ENCODE data around the gene NDUFAF8.

The NDUFAF8 gene

DNA sequence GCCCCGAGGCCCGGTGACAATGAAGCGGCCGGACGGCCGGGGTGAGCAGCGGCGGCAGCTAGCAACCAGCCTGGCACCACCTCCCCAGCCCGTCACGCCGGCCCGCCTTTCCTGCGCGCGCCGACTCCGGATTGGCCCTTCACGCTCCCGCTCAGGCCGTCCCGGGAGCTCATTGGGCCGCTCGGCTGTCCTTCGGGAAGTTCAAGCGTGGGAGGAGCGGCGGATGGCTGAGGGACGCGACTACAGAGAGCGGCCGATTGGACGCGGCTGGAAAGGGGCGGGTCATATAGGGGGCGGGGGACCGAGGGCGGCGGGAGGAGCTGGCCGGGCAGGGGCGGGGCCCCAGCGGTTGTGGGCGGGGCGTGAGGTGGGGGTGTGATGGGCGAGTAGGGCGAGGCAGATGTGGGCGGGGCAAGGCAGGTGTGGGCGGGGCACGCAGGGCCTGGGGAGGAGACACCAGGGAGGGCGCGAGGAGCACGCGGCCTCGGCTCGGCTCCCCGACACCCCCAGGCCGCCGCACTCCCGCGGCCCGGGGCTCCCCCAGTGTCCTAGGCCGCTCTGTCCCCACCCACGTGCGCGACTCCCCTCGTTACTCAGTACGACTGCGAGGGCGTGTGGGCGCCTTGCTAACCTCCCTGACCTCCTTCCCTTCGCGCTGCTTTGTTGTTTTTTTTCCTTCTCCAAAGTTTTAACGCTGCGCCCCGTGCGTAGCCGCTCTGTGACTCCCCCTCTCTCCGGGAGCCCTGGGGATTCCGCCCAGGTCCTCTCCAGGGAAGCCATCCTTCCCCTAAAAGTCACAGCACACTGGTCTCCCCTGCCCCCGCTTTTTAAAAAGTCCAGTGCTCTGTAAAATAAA is 16.0 kb upstream of the NDUFAF8 start, which contains the start of gene CEP131:
CEP131 (minus strand) TSS at position 60 of the 856 bp plus-strand sequence. CDS start 2,909 bp downstream, outside the sequence.
- no peak for TF ChIP-seq GATA3 (IDR thresholded peaks at IDR 0.05; ENCODE audit: low read depth, low read length)
- TF ChIP-seq GATA2 (IDR thresholded peaks at IDR 0.05; ENCODE audit: low read depth, low read length) = no peak

DNA sequence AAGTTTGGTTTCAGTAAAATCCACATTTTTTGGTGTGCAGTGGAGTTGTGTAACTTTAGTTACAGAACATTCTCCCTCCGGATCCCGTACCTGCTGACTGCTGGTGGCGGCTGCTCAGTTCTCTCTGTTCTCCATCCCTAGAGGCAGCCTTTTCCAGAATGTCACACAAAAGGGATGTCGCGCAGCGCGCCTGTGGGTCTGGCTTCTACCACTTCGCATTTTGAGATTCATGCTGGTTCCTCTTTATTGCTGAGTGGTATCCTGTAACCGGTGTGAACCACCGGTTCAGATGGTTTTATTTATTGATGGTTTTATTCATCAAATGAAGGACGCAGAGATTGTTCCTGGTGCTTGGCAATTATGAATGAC is 15.4 kb upstream of the NDUFAF8 start:
- TF ChIP-seq GATA2 (IDR thresholded peaks at IDR 0.05; ENCODE audit: low read depth, low read length) (no peak), GATA3 (IDR thresholded peaks at IDR 0.05; ENCODE audit: low read depth, low read length) (no peak)

DNA sequence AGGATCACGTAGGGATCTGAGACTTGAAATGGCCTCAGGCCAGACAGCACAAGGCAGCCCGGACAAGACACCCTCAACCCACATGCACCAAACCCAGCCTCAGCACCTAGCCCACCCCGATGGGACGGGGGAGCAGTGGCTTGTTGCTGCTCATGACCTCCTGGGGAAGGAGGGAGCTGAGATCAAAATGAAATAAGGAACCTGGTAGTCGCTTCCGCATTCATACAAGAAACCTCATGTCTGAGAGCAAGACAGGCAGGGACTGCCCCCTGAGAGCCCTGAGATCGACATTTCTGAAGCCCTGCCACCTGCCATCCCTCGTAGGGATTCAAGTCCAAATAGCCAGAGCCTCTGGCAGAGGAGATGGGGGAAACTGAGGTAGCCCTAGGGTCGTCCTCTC is 10.7 kb upstream of the NDUFAF8 start:
- TF ChIP-seq GATA2 (IDR thresholded peaks at IDR 0.05; ENCODE audit: low read depth, low read length) (no peak), GATA3 (IDR thresholded peaks at IDR 0.05; ENCODE audit: low read depth, low read length) (no peak)

DNA sequence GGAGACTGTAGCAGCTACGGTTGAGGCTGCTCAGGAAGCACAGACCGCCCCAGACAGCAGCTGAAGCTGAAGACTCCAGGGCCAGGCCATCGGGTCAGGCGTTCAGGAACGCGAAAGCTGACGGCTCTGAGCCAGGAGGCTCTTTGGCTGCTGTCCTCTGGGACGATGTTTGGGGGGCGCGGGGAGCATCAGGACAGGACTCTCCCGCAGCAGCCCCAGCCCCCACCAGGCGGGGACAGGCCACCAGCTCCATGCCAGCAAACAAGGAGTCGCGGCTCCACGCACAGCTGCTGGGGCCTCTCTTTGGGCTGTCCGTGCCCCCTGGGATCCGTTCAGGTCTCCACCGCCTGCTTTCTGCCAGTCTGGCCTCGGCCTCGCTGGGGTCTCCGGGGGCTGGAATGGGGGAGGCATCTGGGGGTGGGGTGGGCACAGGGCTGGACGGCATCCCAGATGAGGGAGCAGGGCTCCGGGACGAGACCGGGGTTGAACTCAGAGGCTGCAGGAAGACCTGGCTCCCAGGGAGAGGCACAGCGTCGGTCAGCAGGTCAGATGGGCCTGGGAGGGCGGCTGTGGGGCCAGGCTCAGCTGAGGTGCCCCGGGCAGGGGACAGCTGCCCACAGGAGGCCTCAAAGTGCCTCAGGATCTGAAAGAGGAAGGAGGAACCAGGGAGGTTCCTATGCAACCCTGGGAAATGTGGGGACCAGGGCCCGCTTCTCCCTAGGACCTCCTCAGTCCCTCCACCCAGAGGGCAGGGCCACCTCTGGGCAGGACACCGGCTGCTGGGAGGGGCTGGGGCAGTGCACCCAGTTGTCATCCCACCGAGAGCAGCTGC is 10.1 kb upstream of the NDUFAF8 start:
- no peak for TF ChIP-seq GATA3 (IDR thresholded peaks at IDR 0.05; ENCODE audit: low read depth, low read length)
- TF ChIP-seq GATA2 (IDR thresholded peaks at IDR 0.05; ENCODE audit: low read depth, low read length) = no peak

DNA sequence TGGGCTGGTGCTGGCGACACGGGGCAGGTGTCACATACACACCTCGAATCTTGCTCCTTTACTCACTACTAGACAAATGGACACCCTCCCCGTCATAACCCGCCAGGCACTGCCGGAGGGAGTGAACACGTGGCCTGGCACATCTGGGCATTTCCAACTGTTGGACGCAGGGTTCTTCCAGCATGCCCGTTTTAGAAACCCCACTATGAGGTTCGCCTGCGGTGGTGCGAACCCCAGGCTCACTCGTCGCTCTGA is 9.5 kb upstream of the NDUFAF8 start:
- TF ChIP-seq GATA3 (IDR thresholded peaks at IDR 0.05; ENCODE audit: low read depth, low read length) (no peak), GATA2 (IDR thresholded peaks at IDR 0.05; ENCODE audit: low read depth, low read length) (no peak)

DNA sequence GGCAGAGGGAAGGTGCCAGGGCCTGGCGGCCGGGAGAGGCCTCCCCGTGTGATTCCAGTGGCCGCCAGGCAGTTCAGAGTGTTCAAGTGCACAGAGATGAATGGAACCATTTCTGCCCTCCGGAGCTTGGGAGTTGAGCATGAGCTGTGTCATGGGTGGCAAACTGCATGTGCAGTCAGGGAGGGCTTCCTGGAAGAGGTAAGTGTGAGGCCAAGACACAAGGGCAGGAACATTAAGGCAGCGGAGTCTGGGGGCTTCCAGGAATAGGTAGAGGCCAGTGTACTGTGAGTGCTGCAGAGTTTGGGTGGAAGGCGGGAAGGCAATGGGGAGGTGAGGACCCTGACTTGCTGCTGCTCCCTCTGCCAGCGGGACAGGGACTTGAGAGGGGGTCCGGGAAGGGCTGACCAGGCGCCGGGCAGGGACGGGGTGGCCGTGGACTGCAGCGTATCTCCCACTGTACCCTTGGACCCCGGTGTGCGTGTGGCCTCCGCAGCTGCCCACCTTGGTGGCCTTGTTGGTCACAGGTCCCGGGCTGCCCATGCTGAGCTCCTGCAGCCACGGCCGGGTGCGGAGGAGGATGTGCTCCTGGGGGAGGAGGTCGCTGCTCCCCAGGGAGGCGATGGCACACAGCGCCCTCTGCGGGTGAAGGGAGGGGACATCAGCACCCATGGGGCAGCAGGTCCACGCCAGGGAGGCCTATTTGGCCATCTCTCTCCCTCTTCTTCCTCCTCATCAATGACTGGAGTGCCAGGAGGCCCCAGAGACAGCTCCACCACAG is 8.9 kb upstream of the NDUFAF8 start:
- TF ChIP-seq GATA2 (IDR thresholded peaks at IDR 0.05; ENCODE audit: low read depth, low read length) (no peak), GATA3 (IDR thresholded peaks at IDR 0.05; ENCODE audit: low read depth, low read length) (no peak)

DNA sequence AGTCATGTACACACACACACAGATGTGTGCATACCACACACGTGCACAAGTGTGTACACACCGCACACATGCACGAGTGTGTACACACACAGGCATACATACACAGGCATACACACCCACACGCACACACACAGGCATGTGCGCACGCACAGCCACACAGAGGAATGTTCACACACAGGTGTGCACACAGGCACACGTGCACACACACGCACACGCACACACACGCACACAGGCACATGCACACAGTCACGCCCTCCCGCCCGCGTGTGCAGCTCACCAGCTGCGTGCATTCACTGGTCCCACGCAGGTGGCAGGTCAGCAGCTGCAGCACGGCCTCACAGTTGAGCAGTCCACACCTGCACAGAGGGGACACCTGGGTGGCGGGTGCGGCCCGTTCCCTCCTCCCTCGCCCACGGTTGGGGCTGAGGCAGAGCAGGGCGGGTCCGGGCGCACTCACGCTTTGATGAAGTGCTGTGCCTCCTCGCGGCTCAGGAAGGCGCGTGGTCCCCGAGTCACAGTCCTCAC is 7.9 kb upstream of the NDUFAF8 start:
- no peak for TF ChIP-seq GATA2 (IDR thresholded peaks at IDR 0.05; ENCODE audit: low read depth, low read length)
- TF ChIP-seq GATA3 (IDR thresholded peaks at IDR 0.05; ENCODE audit: low read depth, low read length) = no peak

DNA sequence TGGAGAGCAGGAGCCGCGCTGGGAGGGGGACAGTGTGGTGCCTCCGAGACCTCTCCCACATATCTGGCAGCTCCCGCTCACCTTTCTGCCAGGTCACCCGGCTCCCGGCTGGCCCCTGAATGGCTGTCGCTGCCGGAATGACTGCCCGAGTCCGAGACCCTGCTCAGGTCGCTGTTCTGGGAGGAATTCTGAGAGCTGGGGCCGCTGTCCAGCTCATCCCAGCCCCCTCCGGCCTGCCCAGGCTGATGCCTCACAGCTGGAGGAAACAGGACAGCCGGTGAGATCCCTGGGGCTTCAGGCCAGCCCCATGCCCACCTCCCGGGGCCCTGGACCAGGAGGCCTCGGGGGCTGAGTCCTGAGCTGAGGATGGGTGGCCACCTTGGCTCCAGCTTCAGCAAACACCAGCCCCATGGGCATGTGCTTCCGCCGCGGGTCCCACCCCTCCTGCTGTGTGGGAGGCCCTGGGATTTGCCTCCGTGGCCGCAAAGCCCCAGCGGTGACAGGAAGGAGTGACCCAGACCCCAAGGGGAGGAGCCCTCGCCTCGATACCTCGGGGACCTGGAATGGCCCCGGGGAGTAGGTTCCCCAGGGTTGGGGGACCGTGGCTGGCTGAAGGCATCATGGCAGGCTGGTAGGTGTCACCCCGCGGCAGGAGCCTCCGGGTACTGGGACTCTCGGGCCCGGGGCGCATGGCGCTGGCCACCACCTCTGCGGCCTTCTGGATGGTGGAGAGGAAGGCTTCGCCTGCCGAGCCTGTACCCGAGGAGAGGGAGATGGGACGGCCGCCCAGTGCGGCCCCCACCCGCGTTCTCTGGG is 7.1 kb upstream of the NDUFAF8 start:
- no peak for TF ChIP-seq GATA2 (IDR thresholded peaks at IDR 0.05; ENCODE audit: low read depth, low read length)
- TF ChIP-seq GATA3 (IDR thresholded peaks at IDR 0.05; ENCODE audit: low read depth, low read length) = no peak

DNA sequence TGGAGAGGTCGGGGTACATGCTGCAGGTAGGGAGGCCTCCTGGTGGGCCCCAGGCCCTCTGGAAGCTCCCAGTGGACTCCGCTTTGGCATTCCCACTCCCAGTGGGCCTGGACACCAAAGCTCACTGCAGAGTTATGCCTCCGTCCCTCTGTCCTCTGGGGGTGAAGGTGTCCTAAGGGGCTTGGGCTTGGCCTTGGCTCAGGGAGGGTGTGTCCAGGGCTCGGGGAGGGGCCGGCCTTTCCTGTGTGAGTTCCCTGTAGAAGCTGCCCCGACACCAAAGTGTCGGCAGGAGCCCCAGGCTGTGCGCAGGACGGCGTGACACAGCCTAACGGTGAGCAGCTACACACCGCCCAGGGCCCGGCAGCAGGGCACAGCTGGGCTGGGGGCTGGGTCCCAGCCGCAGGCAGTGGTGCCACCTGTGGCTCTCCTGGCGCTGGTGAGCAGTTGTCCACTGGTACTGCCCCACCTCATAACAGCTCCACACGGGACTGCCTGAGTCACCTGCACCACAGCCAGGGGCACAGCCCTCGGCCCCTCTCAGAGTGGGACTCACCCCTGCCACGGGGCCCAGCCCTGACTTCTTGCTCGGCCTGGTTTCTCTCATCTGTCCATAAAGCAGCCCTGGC is 6.4 kb upstream of the NDUFAF8 start:
- TF ChIP-seq GATA3 (IDR thresholded peaks at IDR 0.05; ENCODE audit: low read depth, low read length) (no peak), GATA2 (IDR thresholded peaks at IDR 0.05; ENCODE audit: low read depth, low read length) (no peak)

DNA sequence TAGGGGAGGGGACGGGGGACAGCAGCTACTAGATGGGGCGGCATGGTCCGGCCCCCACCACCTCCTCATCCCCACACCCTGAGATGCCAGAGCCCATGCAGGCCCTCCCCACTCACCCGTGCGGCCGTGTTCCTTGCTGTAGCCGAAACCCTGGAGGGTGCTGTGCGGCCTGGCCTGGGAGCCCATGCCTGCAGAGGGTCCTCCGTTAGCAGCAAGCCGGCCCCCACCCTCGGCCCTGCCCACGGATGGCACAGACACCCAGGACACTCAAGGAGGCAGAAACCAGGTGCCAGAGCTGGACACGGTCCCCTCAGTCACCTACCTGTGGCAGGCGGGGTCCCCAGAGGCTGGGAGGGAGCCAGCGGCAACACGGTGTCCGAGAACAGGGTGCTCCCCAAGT is 5.8 kb upstream of the NDUFAF8 start:
- TF ChIP-seq GATA3 (IDR thresholded peaks at IDR 0.05; ENCODE audit: low read depth, low read length) = no peak
- TF ChIP-seq GATA2 (IDR thresholded peaks at IDR 0.05; ENCODE audit: low read depth, low read length) = no peak

DNA sequence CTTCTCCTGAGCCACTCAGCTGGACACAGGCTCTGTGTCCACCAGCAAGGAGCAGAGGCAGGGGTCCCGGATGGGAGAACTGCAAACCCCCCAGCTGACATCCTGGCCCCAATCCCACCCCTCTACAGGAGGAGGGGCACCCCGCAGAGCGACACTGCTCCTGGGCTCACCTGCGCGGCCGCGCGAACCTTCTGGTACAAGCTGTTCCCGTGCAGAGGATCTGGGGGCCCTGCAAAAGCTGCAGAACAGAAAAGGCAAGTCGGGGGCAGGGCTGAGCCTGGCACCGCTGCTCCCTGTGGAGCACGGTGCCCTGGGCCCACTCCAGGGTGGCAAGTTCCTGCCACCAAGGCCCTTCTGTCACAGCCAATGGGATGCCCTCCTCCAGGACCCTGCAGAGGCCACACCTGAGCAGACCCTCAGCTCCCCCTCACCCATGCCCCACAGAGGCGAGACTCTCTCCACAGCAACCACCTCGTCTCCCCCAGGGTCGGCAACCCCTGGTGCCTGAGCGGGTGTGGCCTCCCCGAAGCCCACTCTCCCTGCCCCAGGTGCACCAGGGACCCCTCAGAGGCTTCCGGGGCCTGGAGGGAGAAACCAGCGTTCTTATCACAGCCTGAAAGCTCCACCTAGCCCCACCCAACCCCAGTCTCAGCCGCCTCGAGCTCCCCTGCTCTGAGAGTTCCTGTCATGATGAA is 5.2 kb upstream of the NDUFAF8 start:
- no peak for TF ChIP-seq GATA2 (IDR thresholded peaks at IDR 0.05; ENCODE audit: low read depth, low read length)
- no peak for TF ChIP-seq GATA3 (IDR thresholded peaks at IDR 0.05; ENCODE audit: low read depth, low read length)

DNA sequence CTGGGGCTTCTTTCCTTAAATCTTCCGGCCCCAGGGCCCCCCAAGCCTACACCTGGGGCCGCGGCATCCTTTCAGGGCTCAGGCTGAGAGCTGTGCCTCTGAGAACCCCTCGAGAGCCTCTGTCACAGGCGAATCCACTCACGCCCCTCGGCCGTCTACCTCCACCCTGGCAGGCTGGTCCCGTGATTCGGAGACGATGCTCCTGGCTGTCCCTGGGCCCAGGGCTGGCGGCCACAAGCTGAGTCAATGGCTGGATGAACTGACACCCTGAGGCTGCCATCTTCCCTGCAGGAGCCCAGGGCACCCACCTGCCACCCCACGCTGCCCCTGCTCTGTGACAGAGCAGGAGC is 4.6 kb upstream of the NDUFAF8 start:
- TF ChIP-seq GATA2 (IDR thresholded peaks at IDR 0.05; ENCODE audit: low read depth, low read length) = no peak
- TF ChIP-seq GATA3 (IDR thresholded peaks at IDR 0.05; ENCODE audit: low read depth, low read length) = no peak

Data from SH-SY5Y (cell line).